ENCODE measurements around the gene CLASRP. TPM values are rescaled to one million over a fixed set of nuclear protein-coding genes. Genes with fewer than 3 reads are reported as not detected.

Gene CLASRP
- total and polyA plus RNA-seq, 9 of the 15 experiments (the other 6 are each of a cell fraction or from before 2014, with no cell fraction given) = 0.94 to 86.3 (median 44.0) TPM

- TF ChIP-seq GABPB1 (CRISPR knock-in tag; IDR thresholded peaks at IDR 0.05) = peak; percentile 96
- peak; percentile 87 for TF ChIP-seq GTF2E2 (tag; IDR thresholded peaks at IDR 0.05)
- TF ChIP-seq RUNX1 (IDR thresholded peaks at IDR 0.05; ENCODE audit: low read depth) = peak; percentile 49; the same call in 1 of the 2 replicates
- TF ChIP-seq ZMIZ1 (IDR thresholded peaks at IDR 0.05; ENCODE audit: low read depth in 2 of 2, low read length in 2 of 2) = peak in 1 of 2 experiments; percentile 42; a peak in 1 of 4 replicates
- peak; percentile 25; the same call in 1 of the 2 replicates for TF ChIP-seq ZNF263 (CRISPR knock-in tag; IDR thresholded peaks at IDR 0.05; ENCODE audit: borderline replicate concordance)
- TF ChIP-seq PHF21A (IDR thresholded peaks at IDR 0.05; ENCODE audit: borderline replicate concordance, low read depth) = peak; percentile 45; the same call in 1 of the 2 replicates
- peak; percentile 94 for TF ChIP-seq EP400 (IDR thresholded peaks at IDR 0.05)
- TF ChIP-seq SPI1 (IDR thresholded peaks at IDR 0.05; ENCODE audit: borderline replicate concordance, low read depth, low read length) = peak; percentile 70; the same call in 1 of the 2 replicates
- 0 out of 2 replicates have a peak, but pooled peaks have one; percentile 59 for TF ChIP-seq CREB3L1 (IDR thresholded peaks at IDR 0.05; ENCODE audit: borderline replicate concordance, low read depth)
- TF ChIP-seq POLR2A (conservative IDR thresholded peaks at IDR 0.05) = peak; percentile 98
- TF ChIP-seq MNT (conservative IDR thresholded peaks at IDR 0.05) = peak; percentile 88 to 93
- no peak for TF ChIP-seq RFX7 (CRISPR knock-in tag; IDR thresholded peaks at IDR 0.05)
- TF ChIP-seq ZNF24 (IDR thresholded peaks at IDR 0.05) = no peak
- peak; percentile 54 for TF ChIP-seq ZNF280A (IDR thresholded peaks at IDR 0.05; ENCODE audit: low read depth, partially characterized antibody)
- no peak for TF ChIP-seq ZNF79 (CRISPR knock-in tag; IDR thresholded peaks at IDR 0.05; ENCODE audit: low read depth)
- TF ChIP-seq FOSL1 (tag; conservative IDR thresholded peaks at IDR 0.05) = no peak
- no peak for TF ChIP-seq ATF1 (CRISPR knock-in tag; IDR thresholded peaks at IDR 0.05)
- TF ChIP-seq ATF1 (tag; IDR thresholded peaks at IDR 0.05) = peak; percentile 83
- 0 out of 2 replicates have a peak, but pooled peaks have one; percentile 52 for TF ChIP-seq ELF2 (CRISPR knock-in tag; IDR thresholded peaks at IDR 0.05)
Measured at GRCh38 chr19:45038931-45039893, at the start of gene CLASRP (continued).
